GM12872 (cell line): Measurements from ENCODE around the gene MMP11.

Experiments used
- TF ChIP-seq, protein P1 (sequence below): IDR thresholded peaks from 3 replicates; pipeline ENCODE4 v1.5.1; 2011; ENCODE audit warnings: low read depth, mild to moderate bottlenecking, low read length, moderate library complexity; ENCODE audit not compliant: insufficient read depth

The MMP11 gene

DNA sequence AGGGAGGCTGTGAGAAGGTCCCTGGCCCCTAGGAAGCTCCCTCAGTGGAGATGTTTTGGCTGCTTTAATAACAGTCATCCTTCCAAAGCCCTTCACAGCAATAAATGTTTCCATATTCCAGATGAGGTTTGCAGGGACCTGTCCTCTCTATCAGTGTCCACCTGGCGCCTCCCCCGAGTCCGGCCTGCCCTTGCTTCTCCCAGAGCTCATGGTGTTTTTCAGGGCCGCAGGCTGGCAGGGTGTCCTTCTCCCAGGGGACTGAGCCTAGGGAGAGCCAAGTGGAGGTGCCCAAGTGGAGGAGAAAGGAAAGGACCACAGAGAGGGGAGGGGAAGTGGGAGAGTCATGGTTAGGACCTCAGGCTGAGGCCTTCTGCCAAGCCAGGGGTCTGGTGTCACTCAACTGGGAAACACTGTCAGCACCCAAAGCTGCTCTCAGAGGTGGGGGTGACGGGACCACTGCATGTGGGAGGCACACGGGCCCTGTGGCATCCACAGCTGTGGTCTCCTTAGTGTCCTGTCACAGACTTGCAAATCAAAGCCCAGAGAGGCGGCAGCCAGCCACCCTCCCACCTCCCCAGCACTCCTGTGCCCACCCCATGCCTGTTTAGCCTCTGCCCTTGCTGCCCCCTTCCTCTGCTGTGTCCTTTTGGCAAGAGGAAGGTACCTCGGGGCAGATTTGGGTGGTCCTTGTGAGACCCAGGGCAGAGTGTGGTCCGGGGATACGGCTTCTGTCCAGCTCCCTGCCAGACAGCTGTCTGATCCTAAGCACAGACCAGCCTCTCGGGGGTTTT lies 59.8 kb downstream of the MMP11 start:
- TF ChIP-seq, protein P1, sequence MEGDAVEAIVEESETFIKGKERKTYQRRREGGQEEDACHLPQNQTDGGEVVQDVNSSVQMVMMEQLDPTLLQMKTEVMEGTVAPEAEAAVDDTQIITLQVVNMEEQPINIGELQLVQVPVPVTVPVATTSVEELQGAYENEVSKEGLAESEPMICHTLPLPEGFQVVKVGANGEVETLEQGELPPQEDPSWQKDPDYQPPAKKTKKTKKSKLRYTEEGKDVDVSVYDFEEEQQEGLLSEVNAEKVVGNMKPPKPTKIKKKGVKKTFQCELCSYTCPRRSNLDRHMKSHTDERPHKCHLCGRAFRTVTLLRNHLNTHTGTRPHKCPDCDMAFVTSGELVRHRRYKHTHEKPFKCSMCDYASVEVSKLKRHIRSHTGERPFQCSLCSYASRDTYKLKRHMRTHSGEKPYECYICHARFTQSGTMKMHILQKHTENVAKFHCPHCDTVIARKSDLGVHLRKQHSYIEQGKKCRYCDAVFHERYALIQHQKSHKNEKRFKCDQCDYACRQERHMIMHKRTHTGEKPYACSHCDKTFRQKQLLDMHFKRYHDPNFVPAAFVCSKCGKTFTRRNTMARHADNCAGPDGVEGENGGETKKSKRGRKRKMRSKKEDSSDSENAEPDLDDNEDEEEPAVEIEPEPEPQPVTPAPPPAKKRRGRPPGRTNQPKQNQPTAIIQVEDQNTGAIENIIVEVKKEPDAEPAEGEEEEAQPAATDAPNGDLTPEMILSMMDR = no peak

DNA sequence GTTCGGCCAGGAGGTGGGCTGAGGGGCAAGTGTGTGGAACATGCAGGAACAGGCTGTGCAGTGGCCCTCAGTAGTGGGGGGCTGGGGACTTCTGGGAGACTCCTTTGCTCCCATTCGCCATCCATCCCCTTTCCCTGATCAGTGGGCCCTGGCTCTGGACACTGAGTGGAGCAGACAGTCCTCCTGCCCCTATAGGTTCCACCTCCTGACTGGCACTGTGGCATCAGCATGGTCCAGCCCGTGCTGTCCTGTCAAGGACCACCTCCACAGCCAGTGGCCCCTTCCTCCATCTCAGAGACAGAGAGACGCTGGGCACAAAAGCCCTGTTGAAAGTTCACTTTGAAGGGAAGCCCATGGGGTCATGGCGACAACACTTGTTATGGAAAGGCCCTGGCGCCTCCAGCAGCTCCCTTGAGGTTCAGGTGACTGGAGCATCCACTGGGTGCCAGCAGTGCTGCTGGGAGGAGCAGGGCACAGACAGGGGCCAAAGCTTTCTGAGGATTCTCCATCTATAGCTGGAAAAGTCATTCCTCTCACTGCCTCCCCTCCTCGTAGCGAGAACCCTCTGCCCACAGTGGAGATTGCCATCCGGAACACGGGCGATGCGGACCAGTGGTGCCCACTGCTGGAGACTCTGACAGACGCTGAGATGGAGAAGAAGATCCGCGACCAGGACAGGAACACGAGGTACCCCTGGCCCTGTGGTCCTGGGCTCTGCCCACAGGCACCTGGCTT lies 60.5 kb downstream of the MMP11 start:
- TF ChIP-seq, protein P1 = no peak
